Hepatocyte (in vitro differentiated cells): ENCODE measurements around the gene PTPRM.

Experiments used
- EZH2 ChIP-seq: fragments of 200-600 bp; sonication (generic); IDR thresholded peaks from 2 replicates; pipeline ENCODE4 v1.6.1; 2016; ENCODE audit warnings: antibody characterized with exemption, mild to moderate bottlenecking, borderline replicate concordance
- EZH2phosphoT487 ChIP-seq: fragments of 200-600 bp; sonication (generic); IDR thresholded peaks from one replicate; pipeline ENCODE4 v1.6.1; 2018; ENCODE audit warnings: antibody characterized with exemption, mild to moderate bottlenecking, low read depth, moderate library complexity; ENCODE audit not compliant: unreplicated experiment, severe bottlenecking
- TF ChIP-seq, protein P1 (sequence below): fragments of 200-600 bp; sonication (generic); IDR thresholded peaks from 2 replicates; pipeline ENCODE4 v1.5.1; 2016; ENCODE audit warnings: antibody characterized with exemption, mild to moderate bottlenecking; ENCODE audit not compliant: poor library complexity

DNA sequence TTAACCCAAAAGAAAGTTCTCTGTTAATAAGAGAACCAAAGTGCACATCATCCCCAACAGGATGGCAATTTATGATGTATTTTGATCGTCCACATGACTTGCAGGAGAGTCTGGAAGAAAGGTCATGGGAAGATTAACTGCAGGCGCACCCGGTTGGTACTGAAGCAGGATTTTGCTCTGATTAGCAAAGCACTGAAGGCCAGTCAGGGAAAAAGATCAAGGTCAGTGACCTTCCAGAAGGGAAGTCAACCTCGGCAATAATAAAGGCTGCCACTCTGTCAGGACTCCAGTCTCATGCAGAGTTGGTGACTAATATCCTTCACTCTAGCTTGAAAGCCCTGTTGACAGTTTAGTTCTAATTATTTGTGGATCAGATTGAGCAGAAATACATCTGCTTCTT is 609.4 kb downstream of the PTPRM start:
- TF ChIP-seq, protein P1, sequence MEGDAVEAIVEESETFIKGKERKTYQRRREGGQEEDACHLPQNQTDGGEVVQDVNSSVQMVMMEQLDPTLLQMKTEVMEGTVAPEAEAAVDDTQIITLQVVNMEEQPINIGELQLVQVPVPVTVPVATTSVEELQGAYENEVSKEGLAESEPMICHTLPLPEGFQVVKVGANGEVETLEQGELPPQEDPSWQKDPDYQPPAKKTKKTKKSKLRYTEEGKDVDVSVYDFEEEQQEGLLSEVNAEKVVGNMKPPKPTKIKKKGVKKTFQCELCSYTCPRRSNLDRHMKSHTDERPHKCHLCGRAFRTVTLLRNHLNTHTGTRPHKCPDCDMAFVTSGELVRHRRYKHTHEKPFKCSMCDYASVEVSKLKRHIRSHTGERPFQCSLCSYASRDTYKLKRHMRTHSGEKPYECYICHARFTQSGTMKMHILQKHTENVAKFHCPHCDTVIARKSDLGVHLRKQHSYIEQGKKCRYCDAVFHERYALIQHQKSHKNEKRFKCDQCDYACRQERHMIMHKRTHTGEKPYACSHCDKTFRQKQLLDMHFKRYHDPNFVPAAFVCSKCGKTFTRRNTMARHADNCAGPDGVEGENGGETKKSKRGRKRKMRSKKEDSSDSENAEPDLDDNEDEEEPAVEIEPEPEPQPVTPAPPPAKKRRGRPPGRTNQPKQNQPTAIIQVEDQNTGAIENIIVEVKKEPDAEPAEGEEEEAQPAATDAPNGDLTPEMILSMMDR = no peak
- no peak for TF ChIP-seq EZH2
- TF ChIP-seq EZH2phosphoT487 = no peak
